ENCODE results near the gene DDX1.
"Not testable (repeated sequence)": the region's sequence is repeated elsewhere in the genome, so short reads cannot be mapped to it uniquely, and the experiment has no call there.

DDX1 gene

GRCh38 chr2:15617778-15618448 is 26.2 kb downstream of the DDX1 start:
- DNase-seq = no peak

- no peak for DNase-seq
Observed at GRCh38 chr2:15618449-15618855, 26.8 kb downstream of the DDX1 start.

GRCh38 chr2:15619076-15619475 is 27.4 kb downstream of the DDX1 start:
- no peak for DNase-seq

GRCh38 chr2:15619510-15619909 is 27.8 kb downstream of the DDX1 start:
- no peak for DNase-seq

- no peak for DNase-seq
Observed at GRCh38 chr2:15619938-15620337, 28.3 kb downstream of the DDX1 start.

- no peak for DNase-seq
Observed at GRCh38 chr2:15620340-15620739, 28.7 kb downstream of the DDX1 start.

GRCh38 chr2:15620857-15621471 is 29.3 kb downstream of the DDX1 start:
- DNase-seq = no peak

- not testable (repeated sequence) for DNase-seq
Observed at GRCh38 chr2:15621472-15621870, 29.8 kb downstream of the DDX1 start.

- no peak for DNase-seq
Observed at GRCh38 chr2:15622214-15622613, 30.5 kb downstream of the DDX1 start.

- DNase-seq = no peak
Observed at GRCh38 chr2:15622614-15623480, 31.2 kb downstream of the DDX1 start.

- no peak for DNase-seq
Observed at GRCh38 chr2:15623481-15623796, 31.8 kb downstream of the DDX1 start.

- DNase-seq = no peak
Observed at GRCh38 chr2:15623898-15624541, 32.4 kb downstream of the DDX1 start.

- DNase-seq = no peak
Observed at GRCh38 chr2:15624903-15625302, 33.2 kb downstream of the DDX1 start.

- DNase-seq = no peak
Observed at GRCh38 chr2:15625344-15626036, 33.8 kb downstream of the DDX1 start.

GRCh38 chr2:15626126-15626525 is 34.5 kb downstream of the DDX1 start:
- DNase-seq = no peak

- no peak for DNase-seq
Observed at GRCh38 chr2:15626967-15627366, 35.3 kb downstream of the DDX1 start.

- DNase-seq = no peak
Observed at GRCh38 chr2:15627817-15628684, 36.4 kb downstream of the DDX1 start.

- no peak for DNase-seq
Observed at GRCh38 chr2:15628899-15629855, 37.5 kb downstream of the DDX1 start.

GRCh38 chr2:15630121-15630977 is 38.7 kb downstream of the DDX1 start:
- no peak for DNase-seq
